NT2/D1 (cell line): ENCODE measurements around the gene ZEB1.

Source experiments
- DNase-seq: peaks from one replicate; pipeline ENCODE4 v3.0.0-alpha.2; 2011; ENCODE audit warnings: low read depth, low spot score
- H3K27me3 ChIP-seq: 2 replicates; pipeline ENCODE4 v1.6.0; 2011; ENCODE audit warnings: mild to moderate bottlenecking; ENCODE audit not compliant: insufficient read length, insufficient read depth
- H3K36me3 ChIP-seq: 2 replicates; pipeline ENCODE4 v1.6.1; 2011; ENCODE audit warnings: mild to moderate bottlenecking, low read length, mixed read lengths; ENCODE audit not compliant: insufficient read depth, insufficient read length
- H3K4me1 ChIP-seq: 2 replicates; pipeline ENCODE4 v1.5.1; 2011; ENCODE audit not compliant: insufficient read depth, insufficient read length
- H3K4me3 ChIP-seq: 2 replicates; pipeline ENCODE4 v1.5.1; 2011; ENCODE audit warnings: low read depth; ENCODE audit not compliant: insufficient read length
- H3K9ac ChIP-seq: 2 replicates; pipeline ENCODE4 v1.6.0; 2011; ENCODE audit warnings: low read depth; ENCODE audit not compliant: insufficient read length
- H3K9me3 ChIP-seq: 2 replicates; pipeline ENCODE4 v1.5.1; 2011; ENCODE audit warnings: mild to moderate bottlenecking, low read length; ENCODE audit not compliant: insufficient read depth
- SUZ12 ChIP-seq: IDR thresholded peaks from 2 replicates; pipeline ENCODE4 v1.6.1; 2011; ENCODE audit not compliant: insufficient read length, insufficient read depth; ENCODE audit errors: extremely low read depth
- YY1 ChIP-seq: IDR thresholded peaks from 2 replicates; pipeline ENCODE4 v1.6.1; 2011; ENCODE audit not compliant: insufficient read length, insufficient read depth
- ZNF274 ChIP-seq: IDR thresholded peaks from 2 replicates; pipeline ENCODE4 v1.6.1; 2011; ENCODE audit warnings: mild to moderate bottlenecking, low read depth, low read length

ZEB1 gene

DNA sequence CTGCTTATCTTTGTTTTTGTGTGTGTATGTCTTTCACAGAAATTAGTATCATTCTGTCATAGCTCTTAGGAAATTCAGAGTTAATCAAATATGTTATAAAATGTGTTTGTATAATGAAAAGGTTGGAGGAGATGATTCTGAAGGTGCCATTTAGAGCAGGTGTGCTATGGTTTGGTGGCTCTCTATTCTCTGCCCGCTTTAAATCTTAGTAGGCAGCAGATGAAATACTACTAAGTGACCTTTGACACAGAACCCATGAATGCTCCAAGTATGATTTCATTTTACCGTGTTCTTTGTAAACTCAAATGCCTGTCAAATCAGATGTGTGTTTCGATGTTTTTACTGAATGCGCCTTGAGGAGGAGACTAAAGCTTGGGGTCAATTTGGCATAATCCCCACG lies 24.5 kb downstream of the ZEB1 start:
- no peaks in the 10 kb centered on the region for H3K4me1 ChIP-seq
- TF ChIP-seq YY1 (no peak), SUZ12 (no peak), ZNF274 (no peak)
- no peaks in the 10 kb centered on the region for H3K27me3 ChIP-seq
- no peaks in the 10 kb centered on the region for H3K36me3 ChIP-seq
- H3K9ac ChIP-seq = no peak overlapping the region
- no peak overlapping the region for H3K4me3 ChIP-seq
- H3K9me3 ChIP-seq = no peaks in the 10 kb centered on the region
- DNase-seq = no peak

GRCh38 chr10:31345886-31346285 lies 26.9 kb downstream of the ZEB1 start:
- Histone ChIP-seq H3K9me3 (no peaks in the 10 kb centered on the region), H3K4me1 (no peaks in the 10 kb centered on the region), H3K27me3 (no peaks in the 10 kb centered on the region), H3K4me3 (no peak overlapping the region), H3K9ac (no peak overlapping the region), H3K36me3 (no peaks in the 10 kb centered on the region)
- TF ChIP-seq SUZ12 = no peak
- no peak for TF ChIP-seq ZNF274
- TF ChIP-seq YY1 = no peak
- no peak for DNase-seq

DNA sequence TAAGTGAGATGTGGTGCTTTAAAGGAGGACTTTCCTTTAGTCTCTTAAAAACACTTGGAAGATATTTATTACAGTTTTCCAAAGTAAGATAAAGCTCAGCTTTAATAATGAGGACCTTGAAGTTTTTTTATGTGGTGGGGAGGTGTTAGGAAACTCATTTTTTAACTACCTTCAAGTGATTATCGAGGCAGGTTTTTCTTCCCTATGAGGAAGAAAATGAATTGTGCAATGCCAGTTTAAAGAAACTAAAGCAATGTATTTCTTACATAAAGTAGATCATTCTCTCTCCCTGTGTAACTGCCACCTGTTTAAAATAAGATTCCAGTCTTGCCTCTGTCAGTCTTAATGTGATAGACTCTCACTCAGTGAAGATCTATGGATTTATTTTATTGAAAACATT lies 27.9 kb downstream of the ZEB1 start:
- no peak for DNase-seq
- Histone ChIP-seq H3K4me1 (no peaks in the 10 kb centered on the region), H3K36me3 (no peaks in the 10 kb centered on the region), H3K9me3 (no peaks in the 10 kb centered on the region), H3K9ac (no peak overlapping the region), H3K27me3 (no peaks in the 10 kb centered on the region), H3K4me3 (no peak overlapping the region)
- TF ChIP-seq SUZ12 (no peak), YY1 (no peak), ZNF274 (no peak)

GRCh38 chr10:31347705-31348104 lies 28.7 kb downstream of the ZEB1 start:
- H3K9me3 ChIP-seq = no peaks in the 10 kb centered on the region
- H3K9ac ChIP-seq = no peak overlapping the region
- no peaks in the 10 kb centered on the region for H3K4me1 ChIP-seq
- TF ChIP-seq ZNF274 = no peak
- H3K27me3 ChIP-seq = no peaks in the 10 kb centered on the region
- H3K36me3 ChIP-seq = no peaks in the 10 kb centered on the region
- H3K4me3 ChIP-seq = no peak overlapping the region
- no peak for DNase-seq

DNA sequence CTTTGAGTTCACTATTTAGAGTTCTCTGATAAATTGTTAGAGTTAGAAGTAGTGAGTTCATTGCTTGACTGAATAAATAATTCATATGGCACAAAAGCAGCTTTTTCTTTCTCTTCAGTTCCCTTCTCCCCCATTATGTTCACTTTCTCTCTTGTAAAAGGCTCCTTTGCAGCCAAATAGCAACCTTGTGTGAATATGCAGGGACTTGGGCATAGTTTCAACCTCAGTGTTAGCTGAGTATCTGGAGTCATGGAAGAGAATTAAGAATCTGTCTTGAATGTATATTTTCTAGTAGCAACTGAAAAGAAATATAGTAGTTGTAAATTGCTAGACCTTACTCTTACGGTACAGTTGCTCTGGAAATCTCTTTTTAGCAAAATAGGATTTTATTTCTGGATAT lies 31.9 kb downstream of the ZEB1 start:
- peak; percentile 6 for DNase-seq
- Histone ChIP-seq H3K9ac (no peak overlapping the region), H3K4me3 (no peak overlapping the region), H3K36me3 (no peaks in the 10 kb centered on the region), H3K9me3 (no peaks in the 10 kb centered on the region), H3K27me3 (no peaks in the 10 kb centered on the region), H3K4me1 (no peaks in the 10 kb centered on the region)
- TF ChIP-seq YY1 (no peak), SUZ12 (no peak), ZNF274 (no peak)

DNA sequence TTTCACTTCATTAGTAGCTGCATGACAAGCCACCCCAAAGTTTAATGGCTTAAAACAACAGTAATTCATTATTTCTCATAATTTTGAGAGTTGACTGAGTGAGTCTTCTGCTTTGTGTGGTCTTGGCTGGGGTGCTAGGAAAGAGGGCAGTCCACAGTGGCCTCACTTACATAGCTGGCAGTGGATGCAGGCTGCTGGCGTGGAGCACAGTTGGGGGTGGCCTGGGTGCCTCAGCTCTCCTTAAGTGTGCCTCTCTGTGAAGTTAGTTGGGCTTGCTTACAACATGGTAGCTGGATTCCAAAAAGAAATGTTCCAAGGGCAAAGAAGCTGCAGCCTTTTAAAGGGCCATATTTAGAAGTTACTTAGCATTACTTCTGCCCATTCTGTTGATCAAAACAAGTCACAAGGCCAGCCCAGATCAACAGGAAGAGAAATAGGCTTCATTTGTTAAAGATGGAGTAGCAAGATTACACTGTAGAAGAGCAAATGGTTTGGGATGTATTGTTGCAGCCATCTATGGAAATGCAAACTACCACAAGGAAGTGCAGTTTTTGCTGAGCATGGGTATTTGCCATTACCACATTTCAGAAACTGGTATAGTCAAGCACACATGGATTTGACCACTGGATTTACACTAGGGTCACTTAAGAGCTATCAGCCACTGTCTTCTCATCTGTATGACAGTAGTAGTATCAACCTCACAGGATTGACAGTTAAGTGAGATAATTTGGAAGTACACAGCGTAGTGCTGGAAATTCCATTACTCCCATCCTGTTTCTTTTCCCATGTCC lies 33.6 kb downstream of the ZEB1 start:
- TF ChIP-seq ZNF274 = no peak
- no peak for TF ChIP-seq SUZ12
- no peak for TF ChIP-seq YY1
- no peak for DNase-seq
- H3K4me3 ChIP-seq = no peak overlapping the region
- H3K4me1 ChIP-seq = no peaks in the 10 kb centered on the region
- H3K27me3 ChIP-seq = no peaks in the 10 kb centered on the region
- no peak overlapping the region for H3K9ac ChIP-seq
- H3K36me3 ChIP-seq = no peaks in the 10 kb centered on the region
- no peaks in the 10 kb centered on the region for H3K9me3 ChIP-seq

DNA sequence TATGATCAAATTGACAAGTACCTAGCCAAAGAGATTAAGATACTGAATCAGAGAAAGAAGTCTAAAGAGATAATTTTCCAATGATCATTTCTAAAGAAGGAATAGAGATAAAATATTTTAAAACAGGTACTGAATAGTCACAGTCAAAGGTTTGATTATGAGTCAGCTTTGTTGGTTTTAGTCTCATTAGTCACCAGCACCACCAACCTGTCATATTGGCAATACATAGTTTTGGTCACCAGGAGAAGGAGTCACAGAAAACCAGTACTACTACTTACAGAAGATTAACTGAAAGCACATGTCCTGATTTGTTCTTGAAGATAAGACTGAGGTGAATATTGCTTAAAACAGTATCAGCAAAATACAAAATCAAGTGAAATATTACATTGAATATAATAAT lies 34.6 kb downstream of the ZEB1 start:
- no peaks in the 10 kb centered on the region for H3K4me1 ChIP-seq
- DNase-seq = no peak
- TF ChIP-seq SUZ12 = no peak
- TF ChIP-seq ZNF274 = no peak
- TF ChIP-seq YY1 = no peak
- no peaks in the 10 kb centered on the region for H3K9me3 ChIP-seq
- H3K9ac ChIP-seq = no peak overlapping the region
- H3K4me3 ChIP-seq = no peak overlapping the region
- no peaks in the 10 kb centered on the region for H3K36me3 ChIP-seq
- no peaks in the 10 kb centered on the region for H3K27me3 ChIP-seq
